Ascending aorta (tissue), 2 donors: ENCODE measurements around the gene FAM83F. TPM values are rescaled to one million over a fixed set of nuclear protein-coding genes. Genes with fewer than 3 reads are reported as not detected.

ENCODE experiments used
- DNase-seq, 2 donors: peaks; one replicate each; pipeline ENCODE4 v3.0.0-alpha.2; 2019; ENCODE audit warnings: low spot score in 2 of 2
- H3K27ac ChIP-seq, 2 donors: fragments of 200-600 bp; sonication (generic); one replicate each; pipeline ENCODE4 v1.5.1; 2016 to 2017; ENCODE audit warnings: mild to moderate bottlenecking in 1 of 2
- H3K27me3 ChIP-seq: fragments of 200-600 bp; sonication (generic); one replicate; pipeline ENCODE4 v1.5.1; 2017
- H3K36me3 ChIP-seq, 2 donors: fragments of 200-600 bp; sonication (generic); one replicate each; pipeline ENCODE4 v1.5.1; 2016
- H3K4me1 ChIP-seq, 2 donors: fragments of 200-600 bp; sonication (generic); one replicate each; pipeline ENCODE4 v1.5.1; 2016 to 2017; ENCODE audit warnings: mild to moderate bottlenecking in 1 of 2
- H3K4me3 ChIP-seq, 2 donors: fragments of 200-600 bp; sonication (generic); one replicate each; pipeline ENCODE4 v1.5.1; 2016 to 2017; ENCODE audit warnings: mild to moderate bottlenecking in 1 of 2
- H3K9me3 ChIP-seq, 2 donors: fragments of 200-600 bp; sonication (generic); one replicate each; pipeline ENCODE4 v1.5.1; 2016
- CTCF ChIP-seq, 3 experiments: fragments of 200-600 bp in 2 of 3; fragments of 450-650 bp in 1 of 3; sonication (generic) in 2 of 3; IDR thresholded peaks; one replicate each; pipeline ENCODE4 v1.5.1; 2016 to 2019; ENCODE audit warnings: antibody characterized with exemption in 3 of 3, mild to moderate bottlenecking in 1 of 3, moderate library complexity in 1 of 3
- intact Hi-C: fragments of 100-400 bp; cut with DNase I; formaldehyde crosslinking; loops from one replicate; pipeline ENCODE4 v1.15.1; 2023
- total RNA-seq: library from RNA; depleted of rRNA; stranded (reverse); fragments of >200 nt; gene quantifications from one replicate; pipeline ENCODE4 v1.1.0, GENCODE V29; 2016

The FAM83F gene
- total RNA-seq, 1 donor from 2014 or later, result not detected

GRCh38 chr22:40077646-40078016 lies 82.9 kb downstream of the FAM83F start:
- Histone ChIP-seq H3K27me3 (no peaks in the 10 kb centered on the region), H3K36me3 (no peaks in the 10 kb centered on the region), H3K4me1 (peaks cover 0 to 6% of the 10 kb centered on the region in 2 donors), H3K9me3 (no peaks in the 10 kb centered on the region), H3K27ac (no peak overlapping the region), H3K4me3 (no peak overlapping the region)
- no peak for TF ChIP-seq CTCF (IDR thresholded peaks at IDR 0.05)
- intact Hi-C loops, result no loop called here
- no peak for DNase-seq

- Histone ChIP-seq H3K36me3 (no peaks in the 10 kb centered on the region), H3K4me3 (no peak overlapping the region), H3K27ac (no peak overlapping the region), H3K27me3 (no peaks in the 10 kb centered on the region), H3K4me1 (peaks cover 0 to 19% of the 10 kb centered on the region in 2 donors), H3K9me3 (no peaks in the 10 kb centered on the region)
- intact Hi-C loops, result no loop called here
- no peak for TF ChIP-seq CTCF (IDR thresholded peaks at IDR 0.05)
- no peak for DNase-seq
These were observed 86.9 kb downstream of the FAM83F start for GRCh38 chr22:40081662-40082061.

GRCh38 chr22:40082184-40082583 lies 87.4 kb downstream of the FAM83F start:
- H3K9me3 ChIP-seq, result no peaks in the 10 kb centered on the region
- H3K27ac ChIP-seq, result no peak overlapping the region
- no peak for DNase-seq
- no peak overlapping the region for H3K4me3 ChIP-seq
- H3K27me3 ChIP-seq, result no peaks in the 10 kb centered on the region
- H3K36me3 ChIP-seq, result no peaks in the 10 kb centered on the region
- no peak for TF ChIP-seq CTCF (IDR thresholded peaks at IDR 0.05)
- intact Hi-C loops, result no loop called here
- peaks cover 0 to 19% of the 10 kb centered on the region in 2 donors for H3K4me1 ChIP-seq

GRCh38 chr22:40083794-40084193 lies 89.0 kb downstream of the FAM83F start:
- H3K4me1 ChIP-seq, result peaks cover 0 to 19% of the 10 kb centered on the region in 2 donors
- no peaks in the 10 kb centered on the region for H3K9me3 ChIP-seq
- no peak for TF ChIP-seq CTCF (IDR thresholded peaks at IDR 0.05)
- DNase-seq, result no peak
- H3K27me3 ChIP-seq, result no peaks in the 10 kb centered on the region
- no peaks in the 10 kb centered on the region for H3K36me3 ChIP-seq
- H3K4me3 ChIP-seq, result no peak overlapping the region
- intact Hi-C loops, result no loop called here
- no peak overlapping the region for H3K27ac ChIP-seq

- Histone ChIP-seq H3K27ac (no peak overlapping the region), H3K4me3 (no peak overlapping the region), H3K27me3 (no peaks in the 10 kb centered on the region), H3K9me3 (no peaks in the 10 kb centered on the region), H3K36me3 (no peaks in the 10 kb centered on the region), H3K4me1 (peaks cover 0 to 19% of the 10 kb centered on the region in 2 donors)
- intact Hi-C loops, result no loop called here
- no peak for TF ChIP-seq CTCF (IDR thresholded peaks at IDR 0.05)
- no peak for DNase-seq
These were observed 89.5 kb downstream of the FAM83F start for GRCh38 chr22:40084246-40084645.

GRCh38 chr22:40088818-40089217 lies 94.1 kb downstream of the FAM83F start:
- no peaks in the 10 kb centered on the region for H3K9me3 ChIP-seq
- TF ChIP-seq CTCF (IDR thresholded peaks at IDR 0.05), result no peak
- intact Hi-C loops, result no loop called here
- H3K4me3 ChIP-seq, result no peak overlapping the region
- H3K27me3 ChIP-seq, result no peaks in the 10 kb centered on the region
- peaks cover 0 to 3% of the 10 kb centered on the region in 2 donors for H3K4me1 ChIP-seq
- no peaks in the 10 kb centered on the region for H3K36me3 ChIP-seq
- no peak for DNase-seq
- no peak overlapping the region for H3K27ac ChIP-seq
